A673 (cell line): Measurements from ENCODE around the gene TTC7B. TPM values are rescaled to one million over a fixed set of nuclear protein-coding genes. Genes with fewer than 3 reads are reported as not detected.

Experiments used
- BruUV-seq: library from RNA; stranded (reverse); fragments of 400-500 nt; replicated peaks from 2 replicates; lab custom pipeline; 2021; lab: Mats Ljungman, UMichigan
- CTCF ChIA-PET: fragments of 300-600 bp; sonication (Branson Sonifier 250); formaldehyde crosslinking; loops from one replicate; lab custom pipeline; 2022; ENCODE audit warnings: antibody characterized with exemption; lab: Charles Lee
- POLR2A ChIA-PET: fragments of 300-600 bp; sonication (Branson Sonifier 250); formaldehyde crosslinking; loops from one replicate; lab custom pipeline; 2022; ENCODE audit warnings: antibody characterized with exemption; ENCODE audit not compliant: low non-redundant PET; lab: Charles Lee
- DNase-seq: peaks from one replicate; pipeline ENCODE4 v3.0.0-alpha.2; 2015; ENCODE audit warnings: low spot score
- H3K27ac ChIP-seq: fragments of 200-600 bp; sonication (generic); 2 replicates; pipeline ENCODE4 v1.5.1; 2016; ENCODE audit warnings: mixed run types, low read depth, mild to moderate bottlenecking, mixed read lengths, antibody characterized with exemption, low read length; ENCODE audit not compliant: poor library complexity, severe bottlenecking
- H3K27me3 ChIP-seq: fragments of 200-600 bp; sonication (generic); replicated peaks from 2 replicates; pipeline ENCODE4 v1.6.1; 2017; ENCODE audit warnings: mixed run types, low read depth, mild to moderate bottlenecking, mixed read lengths, antibody characterized with exemption, low read length; ENCODE audit not compliant: insufficient read depth, poor library complexity
- H3K36me3 ChIP-seq: fragments of 200-600 bp; sonication (generic); 2 replicates; pipeline ENCODE4 v1.6.1; 2016; ENCODE audit warnings: mixed run types, mild to moderate bottlenecking, mixed read lengths, antibody characterized with exemption, low read length; ENCODE audit not compliant: insufficient read depth, poor library complexity, severe bottlenecking
- H3K4me1 ChIP-seq: fragments of 200-600 bp; sonication (generic); 2 replicates; pipeline ENCODE4 v1.6.1; 2017; ENCODE audit warnings: mixed run types, mild to moderate bottlenecking, mixed read lengths, antibody characterized with exemption, low read length; ENCODE audit not compliant: insufficient read depth, poor library complexity, severe bottlenecking
- H3K4me3 ChIP-seq: fragments of 200-600 bp; sonication (generic); 2 replicates; pipeline ENCODE4 v1.5.1; 2016; ENCODE audit warnings: low read depth, mixed run types, mild to moderate bottlenecking, mixed read lengths, low read length; ENCODE audit not compliant: poor library complexity, severe bottlenecking
- H3K9me3 ChIP-seq: fragments of 200-600 bp; sonication (generic); 2 replicates; pipeline ENCODE4 v1.6.1; 2016; ENCODE audit warnings: mixed run types, low read depth, mild to moderate bottlenecking, mixed read lengths, antibody characterized with exemption, low read length; ENCODE audit not compliant: poor library complexity, severe bottlenecking
- CTCF ChIP-seq: fragments of 300-800, 200-600 bp; sonication (generic); conservative IDR thresholded peaks from 2 replicates; pipeline ENCODE4 v1.5.1; 2017; ENCODE audit warnings: low read depth, mild to moderate bottlenecking, antibody characterized with exemption, low read length, moderate library complexity, mixed read lengths
- EZH2 ChIP-seq: fragments of 200-600 bp; sonication (generic); IDR thresholded peaks from 2 replicates; pipeline ENCODE4 v1.6.1; 2017; ENCODE audit warnings: borderline replicate concordance, low read depth, mild to moderate bottlenecking, mixed read lengths, antibody characterized with exemption, low read length; ENCODE audit not compliant: poor library complexity, severe bottlenecking
- intact Hi-C: fragments of 100-400 bp; cut with micrococcal nuclease; formaldehyde crosslinking; loops from one replicate; pipeline ENCODE4 v1.10.0; 2022; ENCODE audit not compliant: unreplicated experiment
- total RNA-seq: library from RNA; stranded (reverse); gene quantifications from 2 replicates; pipeline ENCODE4 v1.2.3, GENCODE V29; 2021

TTC7B gene
- total RNA-seq, 1 experiment from 2014 or later = 39.2 TPM

- Histone ChIP-seq H3K27me3 (no peaks in the 10 kb centered on the region), H3K27ac (no peak overlapping the region), H3K4me3 (no peak overlapping the region), H3K9me3 (no peaks in the 10 kb centered on the region), H3K36me3 (no peaks in the 10 kb centered on the region), H3K4me1 (no peaks in the 10 kb centered on the region)
- no peak for DNase-seq
- intact Hi-C loops = no loop called here
- ChIA-PET CTCF (no interaction called here), POLR2A (no interaction called here)
- no TSS peak for BruUV-seq
- TF ChIP-seq CTCF (no peak), EZH2 (no peak)
Observed at GRCh38 chr14:90579088-90579487, 237.1 kb downstream of the TTC7B start.

GRCh38 chr14:90578283-90578985, 237.8 kb downstream of the TTC7B start:
- TF ChIP-seq CTCF (no peak), EZH2 (no peak)
- H3K27me3 ChIP-seq = no peaks in the 10 kb centered on the region
- POLR2A ChIA-PET = no interaction called here
- intact Hi-C loops = no loop called here
- CTCF ChIA-PET = no interaction called here
- no peak overlapping the region for H3K27ac ChIP-seq
- no TSS peak for BruUV-seq
- H3K4me1 ChIP-seq = no peaks in the 10 kb centered on the region
- H3K4me3 ChIP-seq = no peak overlapping the region
- H3K9me3 ChIP-seq = no peaks in the 10 kb centered on the region
- DNase-seq = no peak
- no peaks in the 10 kb centered on the region for H3K36me3 ChIP-seq

GRCh38 chr14:90577661-90578282, 238.5 kb downstream of the TTC7B start:
- H3K4me3 ChIP-seq = no peak overlapping the region
- DNase-seq = no peak
- no peaks in the 10 kb centered on the region for H3K4me1 ChIP-seq
- H3K27me3 ChIP-seq = no peaks in the 10 kb centered on the region
- no peak overlapping the region for H3K27ac ChIP-seq
- intact Hi-C loops = no loop called here
- POLR2A ChIA-PET = no interaction called here
- TF ChIP-seq CTCF = no peak
- TF ChIP-seq EZH2 = no peak
- CTCF ChIA-PET = no interaction called here
- H3K9me3 ChIP-seq = no peaks in the 10 kb centered on the region
- BruUV-seq = no TSS peak
- no peaks in the 10 kb centered on the region for H3K36me3 ChIP-seq
